ENCODE results near the gene CCDC83. TPM values are rescaled to one million over a fixed set of nuclear protein-coding genes. Genes with fewer than 3 reads are reported as not detected.
A peak's percentile ranks its signal among the peaks of the same experiment; 100 is the strongest.

The CCDC83 gene
- polyA plus RNA-seq, 1 of the 3 experiments (the other 2 are of a cell fraction), result not detected

DNA sequence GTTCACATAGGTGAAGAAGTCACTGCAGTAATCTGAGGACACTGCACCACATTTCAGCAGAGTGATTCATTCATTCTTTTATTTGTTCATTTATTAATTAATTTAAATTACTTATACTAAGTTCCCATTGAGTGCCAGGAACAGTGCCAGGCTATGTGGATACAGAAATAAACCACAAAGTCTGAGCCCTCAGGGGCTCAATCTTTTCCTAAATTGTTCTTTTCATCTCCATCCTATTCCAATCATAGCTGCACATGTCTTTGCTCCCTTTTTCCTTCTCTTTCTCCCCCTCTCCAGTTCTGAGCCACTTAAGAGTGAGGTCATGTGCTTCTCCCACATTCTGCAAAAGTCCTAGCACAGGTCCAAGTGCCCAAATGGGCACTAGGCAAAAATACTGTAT, 49.2 kb upstream of the CCDC83 start:
- H3K4me3 ChIP-seq (ENCODE audit: low read depth in 2 of 2, low read length in 1 of 2), result no peak overlapping the region
- no peak for DNase-seq
- no peak for TF ChIP-seq FOXM1 (IDR thresholded peaks at IDR 0.05; ENCODE audit: low read depth)
- CTCF ChIA-PET, result no interaction called here
- H4K20me1 ChIP-seq (ENCODE audit: insufficient read depth), result no peaks in the 10 kb centered on the region
- no peaks in the 10 kb centered on the region for H3K79me2 ChIP-seq (ENCODE audit: insufficient read depth)
- H3K27me3 ChIP-seq (ENCODE audit: insufficient read depth), result no peaks in the 10 kb centered on the region
- no peaks in the 10 kb centered on the region for H3K9me3 ChIP-seq
- no peak overlapping the region for H3K4me2 ChIP-seq
- no peaks in the 10 kb centered on the region for H3K9me2 ChIP-seq
- POLR2A ChIA-PET, result no interaction called here
- no peak overlapping the region for H3K27ac ChIP-seq (ENCODE audit: low read depth in 2 of 2, low read length in 1 of 2)
- H3F3A ChIP-seq (replicated peaks; ENCODE audit: insufficient read depth), result peaks cover 6% of the 10 kb centered on the region
- no peak overlapping the region for H3K9ac ChIP-seq
- H3K36me3 ChIP-seq (replicated peaks in 1 of 2; ENCODE audit: control insufficient read depth in 1 of 2, insufficient read depth in 2 of 2, low read length in 1 of 2), result no peaks in the 10 kb centered on the region
- H3K4me1 ChIP-seq (ENCODE audit: control insufficient read depth in 1 of 2, insufficient read depth in 2 of 2, low read depth in 1 of 2, low read length in 1 of 2), result peaks cover 10 to 11% of the 10 kb centered on the region in 2 experiments; a peak in 3 of 4 replicates
- no peak overlapping the region for H2AFZ ChIP-seq (ENCODE audit: low read depth)

DNA sequence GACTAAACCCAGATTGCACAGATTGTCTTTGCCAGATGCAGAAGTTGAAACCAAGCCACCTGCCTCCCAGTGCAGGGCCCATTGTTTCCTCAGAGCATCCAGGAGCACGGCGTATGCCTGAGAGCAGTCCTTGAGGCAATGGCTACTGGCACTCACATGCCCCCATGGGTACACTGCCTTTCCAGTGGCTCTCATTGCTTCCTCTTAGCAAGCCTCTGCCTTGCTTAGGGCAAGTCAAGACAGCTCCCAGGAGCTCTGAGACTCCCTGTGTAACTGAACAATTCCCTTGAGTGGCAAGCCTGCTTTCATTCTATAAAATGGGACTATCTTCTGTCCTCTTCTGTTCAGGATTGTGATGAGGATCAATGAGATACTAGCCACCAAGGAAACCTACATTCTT, 48.3 kb upstream of the CCDC83 start:
- H3K4me2 ChIP-seq, result no peak overlapping the region
- H3K36me3 ChIP-seq (replicated peaks in 1 of 2; ENCODE audit: control insufficient read depth in 1 of 2, insufficient read depth in 2 of 2, low read length in 1 of 2), result no peaks in the 10 kb centered on the region
- no peaks in the 10 kb centered on the region for H4K20me1 ChIP-seq (ENCODE audit: insufficient read depth)
- no peak overlapping the region for H3K9ac ChIP-seq
- POLR2A ChIA-PET, result no interaction called here
- WGBS (ENCODE audit: low lambda C conversion rate), result 100% methylated on average over 2 of the region's 2 CpGs
- peaks cover 10 to 13% of the 10 kb centered on the region in 2 experiments; a peak in 3 of 4 replicates for H3K4me1 ChIP-seq (ENCODE audit: control insufficient read depth in 1 of 2, insufficient read depth in 2 of 2, low read depth in 1 of 2, low read length in 1 of 2)
- CTCF ChIA-PET, result no interaction called here
- no peaks in the 10 kb centered on the region for H3K9me3 ChIP-seq
- peaks cover 6% of the 10 kb centered on the region for H3F3A ChIP-seq (replicated peaks; ENCODE audit: insufficient read depth)
- no peak overlapping the region for H2AFZ ChIP-seq (ENCODE audit: low read depth)
- no peak overlapping the region for H3K27ac ChIP-seq (ENCODE audit: low read depth in 2 of 2, low read length in 1 of 2)
- no peaks in the 10 kb centered on the region for H3K27me3 ChIP-seq (ENCODE audit: insufficient read depth)
- no peak for TF ChIP-seq EZH2phosphoT487 (IDR thresholded peaks at IDR 0.05; ENCODE audit: borderline replicate concordance, low read depth)
- TF ChIP-seq YY1 (IDR thresholded peaks at IDR 0.05; ENCODE audit: low read depth), result no peak
- no peaks in the 10 kb centered on the region for H3K9me2 ChIP-seq
- DNase-seq, result no peak
- no peak overlapping the region for H3K4me3 ChIP-seq (ENCODE audit: low read depth in 2 of 2, low read length in 1 of 2)
- no peaks in the 10 kb centered on the region for H3K79me2 ChIP-seq (ENCODE audit: insufficient read depth)

DNA sequence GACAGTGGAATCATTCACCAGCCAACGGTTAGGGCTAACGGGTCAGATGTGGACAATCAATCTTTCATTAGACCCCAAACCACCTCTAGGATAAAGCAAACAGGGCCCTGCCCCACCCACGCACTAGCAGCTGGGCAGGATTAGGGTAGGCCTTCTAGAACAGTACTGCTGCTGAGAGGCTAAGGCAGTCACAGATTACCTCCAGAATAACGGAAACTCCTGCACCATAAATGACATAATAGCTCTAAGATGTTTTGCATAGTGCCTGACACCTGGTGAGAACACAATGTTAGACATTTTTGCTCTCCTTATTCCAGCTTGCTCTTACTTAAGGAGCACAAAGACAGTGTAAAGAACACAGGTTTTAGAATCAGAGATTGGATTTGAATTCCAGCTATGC, 46.0 kb upstream of the CCDC83 start:
- H3K27me3 ChIP-seq (ENCODE audit: insufficient read depth), result no peaks in the 10 kb centered on the region
- peak overlapping the region; percentile 65 to 67; a peak in 1 of 4 replicates for H3K4me3 ChIP-seq (ENCODE audit: low read depth in 2 of 2, low read length in 1 of 2)
- H2AFZ ChIP-seq (ENCODE audit: low read depth), result no peak overlapping the region
- no peaks in the 10 kb centered on the region for H3K9me2 ChIP-seq
- no peak for DNase-seq
- H3K4me2 ChIP-seq, result no peak overlapping the region
- no peak overlapping the region for H3K9ac ChIP-seq
- CTCF ChIA-PET, result interaction anchor here (0.5 to 1.9 kb wide), 7 partner anchors 8 to 1638 kb away, joined by 3 to 9 read pairs (median 4); partner anchors contain the start of gene CCDC83
- POLR2A ChIA-PET, result no interaction called here
- H3K4me1 ChIP-seq (ENCODE audit: control insufficient read depth in 1 of 2, insufficient read depth in 2 of 2, low read depth in 1 of 2, low read length in 1 of 2), result peaks cover 10 to 13% of the 10 kb centered on the region in 2 experiments; a peak in 3 of 4 replicates
- H3F3A ChIP-seq (replicated peaks; ENCODE audit: insufficient read depth), result peaks cover 6% of the 10 kb centered on the region
- no peak overlapping the region for H3K27ac ChIP-seq (ENCODE audit: low read depth in 2 of 2, low read length in 1 of 2)
- H3K79me2 ChIP-seq (ENCODE audit: insufficient read depth), result no peaks in the 10 kb centered on the region
- WGBS (ENCODE audit: low lambda C conversion rate), result 94% methylated on average over 3 of the region's 4 CpGs
- H3K9me3 ChIP-seq, result no peaks in the 10 kb centered on the region
- no peaks in the 10 kb centered on the region for H3K36me3 ChIP-seq (replicated peaks in 1 of 2; ENCODE audit: control insufficient read depth in 1 of 2, insufficient read depth in 2 of 2, low read length in 1 of 2)
- H4K20me1 ChIP-seq (ENCODE audit: insufficient read depth), result no peaks in the 10 kb centered on the region
- TF ChIP-seq CHD2 (IDR thresholded peaks at IDR 0.05; ENCODE audit: low read length, partially characterized antibody) (no peak), SIN3A (IDR thresholded peaks at IDR 0.05; ENCODE audit: borderline replicate concordance, low read depth, low read length) (no peak), NRF1 (IDR thresholded peaks at IDR 0.05; ENCODE audit: low read depth, low read length) (no peak), GABPA (IDR thresholded peaks at IDR 0.05; ENCODE audit: low read depth) (no peak), GATA2 (CRISPR knock-in tag; IDR thresholded peaks at IDR 0.05) (no peak), RFX5 (IDR thresholded peaks at IDR 0.05; ENCODE audit: low read length) (no peak), TAF1 (IDR thresholded peaks at IDR 0.05; ENCODE audit: borderline replicate concordance, low read depth, low read length) (no peak), TCF12 (IDR thresholded peaks at IDR 0.05) (no peak), RXRA (IDR thresholded peaks at IDR 0.05; ENCODE audit: borderline replicate concordance, low read depth) (no peak), JUND (IDR thresholded peaks at IDR 0.05) (no peak), ELF1 (IDR thresholded peaks at IDR 0.05) (no peak), RAD21 (IDR thresholded peaks at IDR 0.05; ENCODE audit: low read length) (no peak), MEF2A (IDR thresholded peaks at IDR 0.05; ENCODE audit: borderline replicate concordance, low read depth) (no peak), MXI1 (IDR thresholded peaks at IDR 0.05; ENCODE audit: low read depth, low read length) (no peak)
- TF ChIP-seq, protein P1, sequence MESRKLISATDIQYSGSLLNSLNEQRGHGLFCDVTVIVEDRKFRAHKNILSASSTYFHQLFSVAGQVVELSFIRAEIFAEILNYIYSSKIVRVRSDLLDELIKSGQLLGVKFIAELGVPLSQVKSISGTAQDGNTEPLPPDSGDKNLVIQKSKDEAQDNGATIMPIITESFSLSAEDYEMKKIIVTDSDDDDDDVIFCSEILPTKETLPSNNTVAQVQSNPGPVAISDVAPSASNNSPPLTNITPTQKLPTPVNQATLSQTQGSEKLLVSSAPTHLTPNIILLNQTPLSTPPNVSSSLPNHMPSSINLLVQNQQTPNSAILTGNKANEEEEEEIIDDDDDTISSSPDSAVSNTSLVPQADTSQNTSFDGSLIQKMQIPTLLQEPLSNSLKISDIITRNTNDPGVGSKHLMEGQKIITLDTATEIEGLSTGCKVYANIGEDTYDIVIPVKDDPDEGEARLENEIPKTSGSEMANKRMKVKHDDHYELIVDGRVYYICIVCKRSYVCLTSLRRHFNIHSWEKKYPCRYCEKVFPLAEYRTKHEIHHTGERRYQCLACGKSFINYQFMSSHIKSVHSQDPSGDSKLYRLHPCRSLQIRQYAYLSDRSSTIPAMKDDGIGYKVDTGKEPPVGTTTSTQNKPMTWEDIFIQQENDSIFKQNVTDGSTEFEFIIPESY (IDR thresholded peaks at IDR 0.05; ENCODE audit: borderline replicate concordance, low read depth), result no peak
